Chondrocyte (in vitro differentiated cells): Measurements from ENCODE around the gene PLA2G10. TPM values are rescaled to one million over a fixed set of nuclear protein-coding genes. Genes with fewer than 3 reads are reported as not detected.
A peak's percentile ranks its signal among the peaks of the same experiment; 100 is the strongest.

Source experiments
- DNase-seq: peaks from one replicate; pipeline ENCODE4 v3.0.0; 2021; ENCODE audit warnings: mixed read lengths, low spot score
- H3K27ac Mint-ChIP-seq: one replicate; pipeline ENCODE4 v1.8.0; 2021; ENCODE audit warnings: mild to moderate bottlenecking, moderate library complexity, mixed read lengths; ENCODE audit not compliant: unreplicated experiment
- H3K27me3 Mint-ChIP-seq: 2 replicates; pipeline ENCODE4 v1.8.0; 2021; ENCODE audit warnings: low read depth, mixed read lengths
- H3K36me3 Mint-ChIP-seq: 2 replicates; pipeline ENCODE4 v1.8.0; 2021; ENCODE audit warnings: low read depth, mixed read lengths
- H3K4me1 Mint-ChIP-seq: 2 replicates; pipeline ENCODE4 v1.8.0; 2021; ENCODE audit warnings: low read depth, mild to moderate bottlenecking, mixed read lengths
- H3K4me3 Mint-ChIP-seq: one replicate; pipeline ENCODE4 v1.8.0; 2021; ENCODE audit warnings: mild to moderate bottlenecking, moderate library complexity, mixed read lengths; ENCODE audit not compliant: unreplicated experiment
- H3K9me3 Mint-ChIP-seq: 2 replicates; pipeline ENCODE4 v1.8.0; 2021; ENCODE audit warnings: low read depth, mixed read lengths
- total RNA-seq: library from RNA; stranded (reverse); gene quantifications from 3 replicates; pipeline ENCODE4 v1.2.1, GENCODE V29; 2021
- TF ChIP-seq, protein P1 (sequence below): fragments of 200-600 bp; sonication (generic); IDR thresholded peaks from 2 replicates; pipeline ENCODE4 v1.5.0; 2021; ENCODE audit warnings: antibody characterized with exemption, mild to moderate bottlenecking, moderate library complexity

PLA2G10 gene
- total RNA-seq, 1 donor from 2014 or later = not detected

DNA sequence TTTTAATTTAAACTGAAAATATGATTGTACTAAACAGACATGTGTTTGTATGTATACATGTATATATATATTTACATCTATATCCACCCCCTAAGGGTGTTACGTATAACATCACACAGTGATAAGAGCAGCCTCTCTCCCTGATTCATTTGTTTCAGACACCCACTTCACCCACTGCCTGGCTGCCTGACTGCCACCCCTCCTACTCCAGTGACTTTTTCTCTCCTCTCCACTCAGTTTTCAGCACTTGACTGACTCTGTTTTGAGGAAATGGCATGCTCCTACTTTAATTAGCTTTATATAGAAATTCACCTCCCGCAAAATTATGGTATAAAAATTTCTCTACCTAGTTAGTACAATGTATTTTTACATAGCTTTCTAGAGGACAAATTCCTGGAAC, 41.4 kb downstream of the PLA2G10 start:
- TF ChIP-seq, protein P1, sequence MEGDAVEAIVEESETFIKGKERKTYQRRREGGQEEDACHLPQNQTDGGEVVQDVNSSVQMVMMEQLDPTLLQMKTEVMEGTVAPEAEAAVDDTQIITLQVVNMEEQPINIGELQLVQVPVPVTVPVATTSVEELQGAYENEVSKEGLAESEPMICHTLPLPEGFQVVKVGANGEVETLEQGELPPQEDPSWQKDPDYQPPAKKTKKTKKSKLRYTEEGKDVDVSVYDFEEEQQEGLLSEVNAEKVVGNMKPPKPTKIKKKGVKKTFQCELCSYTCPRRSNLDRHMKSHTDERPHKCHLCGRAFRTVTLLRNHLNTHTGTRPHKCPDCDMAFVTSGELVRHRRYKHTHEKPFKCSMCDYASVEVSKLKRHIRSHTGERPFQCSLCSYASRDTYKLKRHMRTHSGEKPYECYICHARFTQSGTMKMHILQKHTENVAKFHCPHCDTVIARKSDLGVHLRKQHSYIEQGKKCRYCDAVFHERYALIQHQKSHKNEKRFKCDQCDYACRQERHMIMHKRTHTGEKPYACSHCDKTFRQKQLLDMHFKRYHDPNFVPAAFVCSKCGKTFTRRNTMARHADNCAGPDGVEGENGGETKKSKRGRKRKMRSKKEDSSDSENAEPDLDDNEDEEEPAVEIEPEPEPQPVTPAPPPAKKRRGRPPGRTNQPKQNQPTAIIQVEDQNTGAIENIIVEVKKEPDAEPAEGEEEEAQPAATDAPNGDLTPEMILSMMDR = no peak
- Mint-ChIP-seq H3K36me3 (peaks cover 29% of the 10 kb centered on the region), H3K4me3 (no peak overlapping the region), H3K4me1 (no peaks in the 10 kb centered on the region), H3K9me3 (no peaks in the 10 kb centered on the region), H3K27me3 (no peaks in the 10 kb centered on the region), H3K27ac (no peak overlapping the region)
- DNase-seq = no peak

DNA sequence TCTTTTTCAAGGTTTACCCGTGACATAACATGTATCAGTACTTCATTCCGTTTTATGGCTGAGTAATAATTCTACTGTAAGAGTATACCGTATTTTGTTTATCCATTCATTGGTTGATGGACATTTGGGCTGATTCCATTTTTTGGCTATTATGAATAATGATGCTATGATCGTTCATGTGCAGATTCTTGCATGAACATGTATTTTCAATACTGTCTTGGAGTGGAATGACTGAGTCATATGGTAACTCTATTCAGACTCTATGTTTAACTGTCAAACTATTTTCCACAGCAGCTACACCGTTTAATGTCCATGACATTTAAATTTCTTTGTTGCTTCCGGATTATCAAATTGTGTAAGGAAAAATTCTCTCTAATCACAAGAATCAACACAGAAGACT, 43.5 kb downstream of the PLA2G10 start:
- Mint-ChIP-seq H3K4me3 (no peak overlapping the region), H3K27ac (no peak overlapping the region), H3K27me3 (no peaks in the 10 kb centered on the region), H3K9me3 (no peaks in the 10 kb centered on the region), H3K36me3 (peaks cover 27% of the 10 kb centered on the region), H3K4me1 (no peaks in the 10 kb centered on the region)
- DNase-seq = no peak
- TF ChIP-seq, protein P1 = no peak

- no peaks in the 10 kb centered on the region for H3K4me1 Mint-ChIP-seq
- H3K4me3 Mint-ChIP-seq = no peak overlapping the region
- H3K9me3 Mint-ChIP-seq = no peaks in the 10 kb centered on the region
- no peak overlapping the region for H3K27ac Mint-ChIP-seq
- TF ChIP-seq, protein P1 = no peak
- no peaks in the 10 kb centered on the region for H3K27me3 Mint-ChIP-seq
- no peak for DNase-seq
- H3K36me3 Mint-ChIP-seq = peaks cover 26% of the 10 kb centered on the region
Observed at GRCh38 chr16:14649816-14650215, 44.3 kb downstream of the PLA2G10 start.

- H3K9me3 Mint-ChIP-seq = no peaks in the 10 kb centered on the region
- DNase-seq = peak; percentile 57
- peaks cover 5% of the 10 kb centered on the region for H3K4me1 Mint-ChIP-seq
- H3K27me3 Mint-ChIP-seq = no peaks in the 10 kb centered on the region
- H3K27ac Mint-ChIP-seq = no peak overlapping the region
- H3K4me3 Mint-ChIP-seq = no peak overlapping the region
- TF ChIP-seq, protein P1 = no peak
- H3K36me3 Mint-ChIP-seq = peaks cover 3% of the 10 kb centered on the region
Observed at GRCh38 chr16:14641926-14642325, 52.2 kb downstream of the PLA2G10 start.

GRCh38 chr16:14641206-14641605, 52.9 kb downstream of the PLA2G10 start:
- TF ChIP-seq, protein P1 = no peak
- no peaks in the 10 kb centered on the region for H3K27me3 Mint-ChIP-seq
- no peak overlapping the region for H3K27ac Mint-ChIP-seq
- H3K9me3 Mint-ChIP-seq = no peaks in the 10 kb centered on the region
- peaks cover 3% of the 10 kb centered on the region for H3K36me3 Mint-ChIP-seq
- DNase-seq = no peak
- no peak overlapping the region for H3K4me3 Mint-ChIP-seq
- peaks cover 12% of the 10 kb centered on the region for H3K4me1 Mint-ChIP-seq
